Esophagus muscularis mucosa (tissue), 4 donors: Measurements from ENCODE around the gene TNFSF13.

ENCODE experiments used
- CTCF ChIP-seq, 3 experiments: fragments of 200-600 bp in 2 of 3; fragments of 450-650 bp in 1 of 3; sonication (generic) in 2 of 3; IDR thresholded peaks; one replicate each; pipeline ENCODE4 v1.5.1; 2017 to 2019; ENCODE audit warnings: antibody characterized with exemption in 3 of 3, mild to moderate bottlenecking in 2 of 3, moderate library complexity in 1 of 3
- EP300 ChIP-seq: sonication (generic); formaldehyde crosslinking; IDR thresholded peaks from one replicate; pipeline ENCODE4 v1.6.1; 2017; ENCODE audit warnings: antibody characterized with exemption
- POLR2A ChIP-seq: fragments of 450-650 bp; IDR thresholded peaks from one replicate; pipeline ENCODE4 v1.6.1; 2017; ENCODE audit warnings: antibody characterized with exemption, moderate library complexity, mild to moderate bottlenecking, low read depth
- POLR2AphosphoS5 ChIP-seq, 2 donors: sonication (generic); formaldehyde crosslinking; IDR thresholded peaks; one replicate each; pipeline ENCODE4 v1.6.1; 2017; ENCODE audit warnings: antibody characterized with exemption in 2 of 2

- TF ChIP-seq CTCF (IDR thresholded peaks at IDR 0.05) (no peak), EP300 (no peak), POLR2AphosphoS5 (IDR thresholded peaks at IDR 0.05) (no peak), POLR2A (no peak)
Observed at GRCh38 chr17:7591596-7591995, 33.0 kb downstream of the TNFSF13 start.
